H1 (cell line): ENCODE measurements around the gene BNC2. TPM values are rescaled to one million over a fixed set of nuclear protein-coding genes. Genes with fewer than 3 reads are reported as not detected.

Experiments
- CTCF ChIA-PET: fragments of 300-600 bp; sonication (Branson Sonifier 250); formaldehyde crosslinking; loops from one replicate; lab custom pipeline; 2021; ENCODE audit not compliant: partially characterized antibody; lab: Charles Lee
- POLR2A ChIA-PET: fragments of 300-600 bp; sonication (Branson Sonifier 250); formaldehyde crosslinking; loops from one replicate; lab custom pipeline; 2021; ENCODE audit warnings: inconsistent platforms; ENCODE audit not compliant: partially characterized antibody; lab: Charles Lee
- DNase-seq, 2 experiments: peaks; one replicate each; pipeline versions ENCODE4 v3.0.0 to v3.0.0-alpha.2; 2010 to 2022; ENCODE audit warnings: low spot score in 2 of 2, low read depth in 1 of 2, mixed read lengths in 1 of 2
- FAIRE-seq: peaks from 2 replicates; lab custom pipeline; 2011; peaks lifted over from hg19 to GRCh38; lab: Jason Lieb, UNC
- H2AFZ ChIP-seq: 2 replicates; pipeline ENCODE4 v1.8.1; 2012; ENCODE audit warnings: low read length, inconsistent platforms
- H2AK5ac ChIP-seq: 2 replicates; pipeline ENCODE4 v1.6.1; 2013; ENCODE audit warnings: low read depth, low read length
- H2BK120ac ChIP-seq: replicated peaks from 2 replicates; pipeline ENCODE3; 2013; ENCODE audit warnings: low read depth, low read length, inconsistent platforms
- H2BK12ac ChIP-seq: 2 replicates; pipeline ENCODE4 v1.6.1; 2013; ENCODE audit warnings: low read depth, low read length
- H2BK15ac ChIP-seq: 2 replicates; pipeline ENCODE4 v1.6.1; 2013; ENCODE audit warnings: low read length
- H2BK20ac ChIP-seq: 2 replicates; pipeline ENCODE4 v1.6.1; 2013; ENCODE audit warnings: low read length
- H2BK5ac ChIP-seq: 2 replicates; pipeline ENCODE4 v1.6.1; 2013; ENCODE audit warnings: low read depth, low read length
- H3K14ac ChIP-seq: 2 replicates; pipeline ENCODE4 v1.6.1; 2013; ENCODE audit warnings: inconsistent platforms; ENCODE audit not compliant: insufficient read length
- H3K18ac ChIP-seq: 2 replicates; pipeline ENCODE4 v1.6.1; 2013; ENCODE audit warnings: low read length; ENCODE audit errors: extremely low read depth
- H3K23ac ChIP-seq: 2 replicates; pipeline ENCODE4 v1.6.1; 2013; ENCODE audit warnings: inconsistent platforms; ENCODE audit not compliant: insufficient read length
- H3K23me2 ChIP-seq: 2 replicates; pipeline ENCODE4 v1.6.1; 2013; ENCODE audit warnings: low read depth, low read length
- H3K27ac ChIP-seq: 2 replicates; pipeline ENCODE4 v1.6.1; 2011; ENCODE audit warnings: low read depth, low read length, inconsistent platforms
- H3K27me3 ChIP-seq, 4 experiments: replicated peaks in 1 of 4; 1 replicate in 1 of 4; 2 replicates in 3 of 4; pipeline versions ENCODE4 v1.6.1 to v1.8.1; 2011 to 2013; ENCODE audit warnings: low read length in 3 of 4, mild to moderate bottlenecking in 3 of 4, inconsistent platforms in 2 of 4, mixed read lengths in 2 of 4, moderate library complexity in 1 of 4; ENCODE audit not compliant: control insufficient read depth in 3 of 4, insufficient read depth in 3 of 4; ENCODE audit errors: extremely low read depth in 1 of 4
- H3K36me3 ChIP-seq, 4 experiments: 2 replicates each; pipeline versions ENCODE4 v1.6.1 to v1.8.1; 2011 to 2013; ENCODE audit warnings: mild to moderate bottlenecking in 4 of 4, low read length in 3 of 4, moderate library complexity in 2 of 4, control low read depth in 1 of 4, inconsistent platforms in 1 of 4; ENCODE audit not compliant: insufficient read depth in 4 of 4, control insufficient read depth in 2 of 4
- H3K4ac ChIP-seq: replicated peaks from 2 replicates; pipeline ENCODE3; 2013; ENCODE audit warnings: low read length, low read depth, mixed read lengths, inconsistent platforms; ENCODE audit not compliant: insufficient read length
- H3K4me1 ChIP-seq, 4 experiments: replicated peaks in 1 of 4; 1 replicate in 1 of 4; 2 replicates in 3 of 4; pipeline versions ENCODE4 v1.6.1 to v1.8.1; 2011 to 2013; ENCODE audit warnings: low read length in 3 of 4, inconsistent platforms in 2 of 4, mixed read lengths in 1 of 4; ENCODE audit not compliant: insufficient read depth in 4 of 4, control insufficient read depth in 3 of 4
- H3K4me2 ChIP-seq, 2 experiments: 2 replicates each; pipeline versions ENCODE4 v1.6.1 to v1.8.1; 2011 to 2013; ENCODE audit warnings: low read depth in 2 of 2, low read length in 2 of 2, control low read depth in 1 of 2, inconsistent platforms in 1 of 2, mild to moderate bottlenecking in 1 of 2; ENCODE audit not compliant: insufficient read depth in 1 of 2
- H3K4me3 ChIP-seq, 4 experiments: fragments of 200-600, 300-600 bp in 1 of 4; sonication (generic), shearing (Covaris generic), sonication (Bioruptor Twin) in 1 of 4; 2 replicates each; pipeline versions ENCODE4 v1.5.1 to v1.8.1; 2011 to 2016; ENCODE audit warnings: low read length in 4 of 4, low read depth in 3 of 4, control low read depth in 2 of 4, inconsistent platforms in 2 of 4, mild to moderate bottlenecking in 2 of 4, mixed read lengths in 1 of 4, moderate library complexity in 1 of 4; ENCODE audit not compliant: insufficient read depth in 2 of 4; ENCODE audit errors: extremely low read depth in 1 of 4
- H3K56ac ChIP-seq: replicated peaks from 2 replicates; pipeline ENCODE3; 2013; ENCODE audit warnings: low read depth, mild to moderate bottlenecking, mixed read lengths, low read length, inconsistent platforms; ENCODE audit not compliant: insufficient read length
- H3K79me1 ChIP-seq: 2 replicates; pipeline ENCODE4 v1.6.1; 2013; ENCODE audit warnings: low read depth, low read length, control low read depth
- H3K79me2 ChIP-seq, 2 experiments: 2 replicates each; pipeline versions ENCODE4 v1.6.1 to v1.8.1; 2012 to 2013; ENCODE audit warnings: low read length in 2 of 2, mild to moderate bottlenecking in 2 of 2, inconsistent platforms in 1 of 2; ENCODE audit not compliant: insufficient read depth in 2 of 2, control insufficient read depth in 1 of 2
- H3K9ac ChIP-seq, 4 experiments: replicated peaks in 1 of 4; 1 replicate in 1 of 4; 2 replicates in 3 of 4; pipeline versions ENCODE4 v1.6.1 to v1.8.1; 2011 to 2013; ENCODE audit warnings: low read depth in 3 of 4, low read length in 3 of 4, control low read depth in 2 of 4, mild to moderate bottlenecking in 2 of 4, moderate library complexity in 2 of 4, inconsistent platforms in 1 of 4; ENCODE audit errors: extremely low read depth in 1 of 4
- H3K9me3 ChIP-seq, 2 experiments: 2 replicates each; pipeline versions ENCODE4 v1.6.1 to v1.8.1; 2012 to 2013; ENCODE audit warnings: mild to moderate bottlenecking in 2 of 2, moderate library complexity in 2 of 2, control low read depth in 1 of 2, inconsistent platforms in 1 of 2, low read depth in 1 of 2, low read length in 1 of 2, mixed read lengths in 1 of 2; ENCODE audit not compliant: insufficient read depth in 2 of 2
- H4K20me1 ChIP-seq, 2 experiments: replicated peaks in 1 of 2; 2 replicates each; pipeline versions ENCODE3 to v1.8.1; 2011 to 2013; ENCODE audit warnings: inconsistent platforms in 2 of 2, low read length in 2 of 2, mild to moderate bottlenecking in 1 of 2; ENCODE audit not compliant: insufficient read depth in 2 of 2, control insufficient read depth in 1 of 2
- H4K5ac ChIP-seq: 2 replicates; pipeline ENCODE4 v1.6.1; 2013; ENCODE audit warnings: low read length, low read depth, mixed read lengths, inconsistent platforms; ENCODE audit not compliant: insufficient read length
- H4K8ac ChIP-seq: 2 replicates; pipeline ENCODE4 v1.8.0; 2013; ENCODE audit warnings: mild to moderate bottlenecking, moderate library complexity, low read length, inconsistent platforms; ENCODE audit not compliant: insufficient read depth; ENCODE audit errors: extremely low read depth
- H4K91ac ChIP-seq: replicated peaks from 2 replicates; pipeline ENCODE3; 2013; ENCODE audit warnings: low read length, mixed read lengths, inconsistent platforms; ENCODE audit not compliant: insufficient read length
- KDM5A ChIP-seq: fragments of 200-600 bp; IDR thresholded peaks from 2 replicates; pipeline ENCODE4 v1.7.1; 2012; ENCODE audit warnings: mild to moderate bottlenecking, low read length, inconsistent platforms, mixed read lengths
- NRF1 ChIP-seq: IDR thresholded peaks from 2 replicates; pipeline ENCODE4 v1.6.1; 2011; ENCODE audit warnings: mild to moderate bottlenecking, low read depth, low read length, improper control_type of control experiment
- RFX5 ChIP-seq: IDR thresholded peaks from 2 replicates; pipeline ENCODE4 v1.6.1; 2011; ENCODE audit warnings: low read depth, low read length, improper control_type of control experiment, borderline replicate concordance
- WGBS, 2 experiments: shearing (Covaris generic) in 1 of 2; methylation state at CpG; one replicate each; pipeline versions ENCODE4 v1.1.6 to v1.1.7; 2013 to 2015; ENCODE audit warnings: low lambda C conversion rate in 2 of 2, mixed read lengths in 2 of 2, inconsistent platforms in 1 of 2, low coverage in 1 of 2, missing lambda C conversion rate in 1 of 2; ENCODE audit not compliant: insufficient replicate concordance in 2 of 2, insufficient coverage in 1 of 2, insufficient read length in 1 of 2; ENCODE audit errors: extremely low coverage in 1 of 2, missing lambda C conversion rate in 1 of 2; 5-methylcytosine and 5-hydroxymethylcytosine counted together
- polyA plus RNA-seq, 7 experiments: library from polyadenylated mRNA; depleted of rRNA in 3 of 7; stranded (reverse) in 5 of 7; unstranded in 2 of 7; fragments of >200 nt in 5 of 7; fragments of 200-250 nt in 2 of 7; gene quantifications; 1 replicate in 5 of 7; 2 replicates in 1 of 7; 4 replicates in 1 of 7; pipeline versions ENCODE4 v1.2.1 to v1.2.3, GENCODE V29; 2011 to 2013; ENCODE audit warnings: missing spikeins in 2 of 7, mixed read lengths in 2 of 7
- total RNA-seq: library from RNA; stranded (reverse); fragmentation: NEBNext Ultra II Directional; extraction: Animal tissue kit (Norgen Biotek cat#: 25700); gene quantifications from 2 replicates; pipeline ENCODE4 v1.2.1, GENCODE V29; 2021

Gene BNC2
- total and polyA plus RNA-seq, 2 of the 8 experiments (the other 6 are each of a cell fraction or from before 2014, with no cell fraction given), result 16.0 to 26.8 TPM

DNA sequence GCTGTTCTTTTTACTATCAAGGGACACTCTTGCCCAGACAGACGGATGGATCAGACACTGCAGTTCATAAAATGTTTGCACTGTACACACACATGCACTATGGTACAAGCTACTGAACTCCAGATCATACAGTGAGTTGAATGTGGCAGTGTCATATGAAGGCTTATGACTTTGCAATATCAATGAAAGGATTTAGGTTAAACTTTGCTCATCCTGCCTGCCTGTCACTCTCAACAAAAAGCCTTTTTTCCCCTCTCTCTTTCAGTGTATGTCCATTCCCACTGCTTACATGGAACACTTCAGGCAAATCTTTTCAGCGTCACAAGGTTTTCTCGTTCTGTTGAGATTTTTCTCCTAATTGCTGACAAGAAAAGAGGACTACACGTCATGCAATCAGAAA, 97.4 kb downstream of the BNC2 start:
- H2BK15ac ChIP-seq, result no peak overlapping the region
- H3K4me1 ChIP-seq, result peaks cover 5 to 28% (median 18%) of the 10 kb centered on the region in 4 experiments; a peak in 6 of 7 replicates
- no peak overlapping the region for H3K4me2 ChIP-seq
- no peak overlapping the region for H3K14ac ChIP-seq
- H3K27me3 ChIP-seq, result no peaks in the 10 kb centered on the region
- H3K23me2 ChIP-seq, result no peaks in the 10 kb centered on the region
- H2BK20ac ChIP-seq, result no peak overlapping the region
- WGBS, 2 experiments, result 86% methylated on average over 4 of the region's 4 CpGs; no CpG with 5 or more reads in 1 of the 2 experiments
- FAIRE-seq, result peak; percentile 28
- H4K5ac ChIP-seq, result no peak overlapping the region
- H3K4me3 ChIP-seq, result no peak overlapping the region
- TF ChIP-seq KDM5A, result no peak
- no peak for TF ChIP-seq NRF1
- TF ChIP-seq RFX5, result no peak
- H2BK5ac ChIP-seq, result no peak overlapping the region
- H4K20me1 ChIP-seq, result no peaks in the 10 kb centered on the region
- peak overlapping the region; percentile 41; the same call in 1 of the 2 replicates for H2BK12ac ChIP-seq
- DNase-seq, result no peak
- CTCF ChIA-PET, result interaction anchor here (0.6 kb wide), 1 partner anchor 25 kb away, joined by 4 read pairs; no protein-coding TSS in a partner anchor
- H3K27ac ChIP-seq, result no peak overlapping the region
- H3K23ac ChIP-seq, result no peak overlapping the region
- H3K79me2 ChIP-seq, result peaks cover 0 to 28% of the 10 kb centered on the region in 2 experiments; a peak in 3 of 4 replicates
- H4K8ac ChIP-seq, result no peak overlapping the region
- no peak overlapping the region for H3K4ac ChIP-seq
- POLR2A ChIA-PET, result no interaction called here
- H2BK120ac ChIP-seq, result no peak overlapping the region
- no peaks in the 10 kb centered on the region; a peak in 1 of 8 replicates for H3K36me3 ChIP-seq
- H3K18ac ChIP-seq, result no peak overlapping the region
- H4K91ac ChIP-seq, result no peak overlapping the region
- no peaks in the 10 kb centered on the region for H3K79me1 ChIP-seq
- no peaks in the 10 kb centered on the region for H3K9me3 ChIP-seq
- H2AFZ ChIP-seq, result no peak overlapping the region
- H3K56ac ChIP-seq, result no peak overlapping the region
- no peak overlapping the region for H2AK5ac ChIP-seq
- H3K9ac ChIP-seq, result no peak overlapping the region
